HG02642 (cell line): ENCODE results near the gene NFAM1.

Source experiments
- ATAC-seq: cut with Tn5 transposase; IDR thresholded peaks from one replicate; pipeline ENCODE4 v1.9.1; 2021; ENCODE audit warnings: mild to moderate bottlenecking; ENCODE audit not compliant: unreplicated experiment, poor library complexity

NFAM1 gene

DNA sequence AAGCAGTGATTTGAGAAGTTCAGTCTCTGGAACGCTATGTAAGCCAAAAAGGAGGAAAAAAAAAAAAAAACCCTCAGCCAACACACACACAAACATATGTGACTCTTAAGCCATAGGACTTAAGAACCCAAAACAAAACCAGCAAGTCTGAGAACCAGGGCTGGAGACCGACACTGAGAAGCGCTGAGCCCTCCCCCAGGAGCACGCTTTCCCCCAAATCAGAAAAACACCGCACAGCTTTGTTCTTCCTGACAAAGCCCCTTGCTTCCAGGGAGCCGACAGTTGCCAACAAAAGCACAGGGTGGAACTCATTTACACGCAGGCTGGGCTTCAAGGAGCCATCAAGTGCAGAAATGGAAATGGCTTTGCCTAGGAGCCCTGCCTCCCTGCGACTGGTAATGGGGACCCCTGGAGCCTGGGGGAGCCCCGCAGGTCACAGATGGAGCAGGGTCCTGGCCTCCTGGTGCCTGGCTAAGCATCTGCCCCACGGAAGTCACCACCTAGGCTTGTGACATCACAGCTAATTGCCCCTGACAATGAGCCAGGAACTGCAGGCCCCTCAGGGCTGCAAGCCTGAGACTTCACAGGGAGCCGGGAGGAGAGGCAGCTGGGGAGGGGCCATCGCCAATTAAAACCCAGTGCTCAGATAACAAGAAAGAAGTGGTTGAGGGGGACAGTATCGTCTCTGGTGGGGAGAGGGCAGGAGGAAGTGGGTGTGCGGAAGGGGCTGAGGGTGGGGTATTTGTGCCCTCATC, 66.9 kb downstream of the NFAM1 start:
- ATAC-seq: no peak

DNA sequence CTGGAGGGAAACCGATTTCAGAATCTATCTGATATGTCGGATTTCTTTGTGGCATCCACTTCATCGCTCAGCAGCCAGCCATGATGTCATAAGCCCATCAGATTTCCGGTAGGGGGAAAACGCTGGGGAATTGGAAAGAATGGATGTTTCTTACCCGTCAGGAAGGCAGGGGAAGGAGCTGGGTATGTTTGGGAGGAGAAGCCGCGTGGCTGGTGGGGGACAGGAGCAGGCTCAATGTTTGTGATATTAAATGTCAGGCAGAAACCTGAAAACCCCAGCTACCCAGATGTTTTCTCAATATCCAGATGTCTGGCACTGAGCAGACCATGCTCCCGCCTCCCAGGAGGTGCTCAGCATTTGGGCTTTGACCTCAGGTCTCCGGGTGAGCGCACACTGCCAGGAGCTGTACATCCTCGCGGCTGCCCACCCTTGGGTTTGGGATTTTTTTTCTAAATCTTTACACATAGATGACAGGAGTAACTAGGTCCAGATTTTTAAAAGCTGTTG, 67.5 kb downstream of the NFAM1 start:
- ATAC-seq: no peak

GRCh38 chr22:42363892-42364291, 68.3 kb downstream of the NFAM1 start:
- no peak for ATAC-seq

DNA sequence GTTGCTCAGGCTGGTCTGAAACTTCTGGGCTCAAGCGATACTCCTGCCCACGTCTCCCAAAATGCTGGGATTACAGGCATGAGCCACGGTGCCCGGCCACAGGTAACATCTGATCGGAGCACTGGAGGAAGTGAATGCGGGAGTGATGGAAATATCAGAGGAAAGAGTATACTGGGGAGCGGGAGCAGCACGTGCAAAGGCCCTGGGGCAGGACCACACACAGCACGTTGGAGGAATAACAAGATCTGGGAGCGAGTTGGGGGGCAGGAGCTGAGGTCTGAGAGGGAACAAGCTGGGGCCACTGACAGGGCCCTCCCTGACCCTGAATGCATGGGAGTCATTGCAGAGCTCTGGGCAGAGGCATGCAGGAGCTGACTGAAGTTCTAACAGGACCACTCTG, 70.7 kb downstream of the NFAM1 start:
- no peak for ATAC-seq

DNA sequence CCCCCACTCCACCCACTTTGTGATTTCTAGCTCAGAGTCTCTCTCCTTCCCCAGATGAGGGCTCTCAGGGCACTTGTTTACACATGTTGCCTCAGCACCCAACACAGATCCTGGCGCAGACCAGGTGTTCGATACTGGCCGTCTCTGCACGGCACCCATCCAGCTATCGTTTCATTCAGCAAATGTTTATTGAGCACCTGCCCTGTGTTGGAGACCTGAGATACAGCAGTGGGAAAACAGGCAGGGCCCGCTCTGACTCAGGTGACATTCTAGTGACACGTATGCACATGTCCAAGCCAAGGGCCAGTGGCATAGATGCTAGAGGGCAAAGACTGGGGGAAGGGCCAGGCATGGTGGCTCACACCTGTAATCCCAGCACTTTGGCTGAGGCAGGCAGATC, 71.9 kb downstream of the NFAM1 start:
- no peak for ATAC-seq

DNA sequence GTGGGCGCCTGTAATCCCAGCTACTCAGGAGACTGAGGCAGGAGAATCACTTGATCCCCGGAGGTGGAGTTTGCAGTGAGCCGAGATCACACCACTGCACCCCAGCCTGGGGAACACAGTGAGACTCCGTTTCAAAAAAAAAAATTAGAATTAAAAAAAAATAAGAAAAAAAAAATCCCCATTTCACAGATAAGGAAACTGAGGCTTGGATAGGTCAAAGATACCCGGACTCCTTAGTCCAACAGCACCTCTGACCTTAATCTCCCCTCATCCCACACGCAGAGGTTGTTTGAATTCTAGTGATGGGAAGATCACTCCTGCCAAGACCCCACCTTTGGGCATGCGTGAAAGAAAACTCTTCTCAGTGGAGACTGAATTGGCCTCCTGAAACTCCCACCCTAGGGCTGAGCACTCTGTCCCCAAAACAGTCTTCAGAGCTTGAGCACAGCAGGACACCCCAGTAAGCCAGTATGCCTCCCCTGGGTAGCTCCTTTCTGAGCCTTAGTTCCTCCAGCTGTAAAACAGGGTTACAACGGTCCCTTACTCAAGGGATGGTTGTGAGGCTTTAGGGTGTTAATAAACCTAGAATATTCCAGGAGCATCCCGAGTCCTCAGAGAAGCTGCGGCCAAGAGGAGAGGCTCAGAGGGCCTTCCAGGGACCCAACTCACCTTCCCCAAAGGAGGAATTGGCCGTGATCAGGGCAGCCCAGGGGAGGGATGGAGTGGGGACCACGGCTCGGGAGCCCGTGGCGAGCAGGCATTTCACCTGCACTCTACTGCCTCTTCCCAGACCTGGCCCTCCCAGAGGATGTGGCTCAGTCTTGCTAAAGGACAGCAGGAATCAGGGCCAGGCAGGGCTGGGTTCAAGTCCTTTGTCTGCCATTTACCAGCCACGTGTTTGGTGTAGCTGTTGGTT, 73.3 kb downstream of the NFAM1 start:
- no peak for ATAC-seq

- ATAC-seq: no peak
Measured at GRCh38 chr22:42357634-42358296, 74.4 kb downstream of the NFAM1 start.

- ATAC-seq: no peak
Measured at GRCh38 chr22:42357221-42357620, 75.0 kb downstream of the NFAM1 start.

DNA sequence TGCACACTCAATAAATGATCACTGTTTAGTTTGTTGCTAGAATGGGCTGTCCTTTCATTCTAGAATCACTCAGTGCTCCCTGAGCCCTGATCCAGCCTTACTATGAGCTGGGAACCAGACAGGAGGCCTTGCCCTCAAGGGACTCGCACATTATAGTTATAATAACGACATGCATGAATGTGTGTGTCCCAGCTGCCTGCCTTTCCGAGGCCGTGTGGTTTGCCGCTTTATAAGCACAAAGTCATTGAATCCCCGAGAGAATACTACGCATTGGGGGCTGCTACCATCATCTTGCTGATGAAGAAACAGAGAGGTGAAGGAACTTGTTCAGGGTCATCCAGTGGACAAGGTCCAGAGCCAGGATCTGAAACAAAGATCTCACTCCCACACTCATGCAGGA, 75.7 kb downstream of the NFAM1 start:
- no peak for ATAC-seq

DNA sequence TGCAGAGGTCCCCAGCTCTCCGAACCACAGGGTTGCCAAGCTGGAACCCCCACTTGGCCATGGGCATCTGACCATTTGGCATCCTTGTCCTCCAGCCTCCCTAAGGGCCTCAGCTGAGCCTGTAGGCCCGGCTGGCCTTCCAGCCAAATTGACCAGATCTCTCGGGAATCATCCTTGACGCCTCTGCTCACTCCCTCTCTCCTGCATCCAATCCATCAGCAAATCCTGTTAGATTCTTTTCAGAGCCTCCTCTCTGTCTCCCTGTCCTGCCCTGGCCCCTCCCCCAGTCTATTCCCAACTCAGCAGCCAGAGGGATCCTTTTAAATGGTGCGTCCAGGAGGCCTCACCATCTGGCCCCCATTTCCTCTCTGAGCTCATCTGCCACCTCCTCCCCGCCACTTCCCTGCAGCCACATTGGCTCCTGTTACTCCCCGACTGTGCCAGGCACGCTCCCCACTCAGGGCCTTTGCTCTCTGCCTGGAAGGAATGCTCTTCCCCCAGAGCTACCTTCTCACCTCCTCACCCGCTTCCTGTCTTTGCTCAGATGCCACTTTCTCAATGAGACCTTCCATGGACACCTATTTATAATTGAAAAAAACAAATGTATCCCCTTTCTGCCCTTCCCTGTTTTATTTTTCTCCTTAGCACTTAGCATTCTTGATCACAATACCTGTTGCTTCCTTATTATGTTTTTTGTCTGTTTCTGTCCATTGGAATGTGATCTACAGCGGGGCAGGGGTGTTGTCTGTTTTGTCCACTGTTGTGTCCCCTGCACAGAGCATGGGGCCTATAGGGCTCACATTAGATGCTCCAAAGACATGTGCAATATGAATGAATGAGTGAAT, 78.1 kb downstream of the NFAM1 start:
- ATAC-seq: no peak

- ATAC-seq: no peak
Measured at GRCh38 chr22:42350373-42350772, 81.8 kb downstream of the NFAM1 start.

DNA sequence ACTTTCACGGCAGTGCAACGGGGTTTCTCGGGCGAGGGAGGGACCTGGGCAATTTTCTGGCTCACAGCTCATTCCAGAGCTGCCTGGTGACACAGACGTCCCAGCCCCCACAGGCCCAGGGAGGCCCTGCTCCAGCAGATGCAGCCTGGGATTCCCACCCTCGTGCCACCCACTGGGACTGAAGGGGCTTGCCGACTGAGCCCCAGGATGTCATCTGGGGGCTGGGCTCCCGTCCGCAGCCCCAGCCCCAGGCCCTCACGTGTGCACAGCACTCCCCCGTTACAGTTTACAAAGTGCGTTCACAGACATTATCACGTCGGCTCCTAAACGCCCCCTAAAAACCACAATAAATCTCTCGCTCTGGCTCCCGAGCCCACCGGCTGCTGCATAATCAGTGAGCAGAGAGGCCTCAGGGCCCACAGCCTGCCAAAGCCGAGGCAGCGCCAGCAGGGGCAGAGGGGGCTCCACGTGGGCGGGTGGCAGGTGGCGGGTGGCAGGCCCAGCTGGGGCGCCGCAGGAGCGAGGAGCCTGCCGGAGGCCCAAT, 84.8 kb downstream of the NFAM1 start:
- no peak for ATAC-seq

DNA sequence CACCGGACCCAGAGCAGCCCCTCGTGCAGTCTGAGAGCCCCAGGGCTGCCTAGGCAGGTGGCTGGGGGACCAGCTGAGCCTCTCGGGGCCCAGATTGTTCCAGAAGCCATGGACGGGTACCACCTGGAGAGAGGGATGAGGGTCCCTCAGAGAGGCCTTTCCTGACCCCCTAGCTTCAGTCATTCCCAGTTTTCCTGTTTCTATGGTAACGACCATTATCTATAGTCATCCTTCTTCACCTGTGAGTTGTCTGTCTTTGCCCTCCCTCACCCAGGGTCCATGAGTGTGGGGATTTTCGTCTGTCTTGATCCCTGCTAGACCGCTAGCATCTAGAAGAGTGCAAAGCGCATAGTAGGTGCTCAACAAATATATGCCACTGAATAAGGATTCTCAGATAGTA, 85.5 kb downstream of the NFAM1 start:
- ATAC-seq: no peak

DNA sequence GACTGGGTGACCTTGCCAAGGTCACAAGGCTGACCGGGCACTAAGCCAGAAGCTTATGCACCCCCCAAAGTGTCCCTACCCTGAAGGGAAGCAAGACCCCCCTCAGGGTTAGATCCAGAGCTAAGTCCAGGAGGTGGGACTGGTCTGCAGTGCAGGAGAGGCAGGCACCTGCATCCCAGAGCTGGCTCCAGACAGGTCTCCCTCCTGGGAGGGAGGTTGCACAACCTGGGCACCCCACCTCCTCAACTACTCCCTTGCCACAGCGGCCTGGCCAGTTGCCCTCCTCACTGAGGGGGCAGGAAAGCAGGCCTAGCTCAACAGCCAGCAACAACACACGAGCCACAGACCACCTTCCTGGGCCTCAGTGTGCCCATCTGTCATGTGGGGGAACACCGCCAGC, 86.7 kb downstream of the NFAM1 start:
- ATAC-seq: no peak

- ATAC-seq: no peak
Measured at GRCh38 chr22:42344361-42344905, 87.8 kb downstream of the NFAM1 start.

DNA sequence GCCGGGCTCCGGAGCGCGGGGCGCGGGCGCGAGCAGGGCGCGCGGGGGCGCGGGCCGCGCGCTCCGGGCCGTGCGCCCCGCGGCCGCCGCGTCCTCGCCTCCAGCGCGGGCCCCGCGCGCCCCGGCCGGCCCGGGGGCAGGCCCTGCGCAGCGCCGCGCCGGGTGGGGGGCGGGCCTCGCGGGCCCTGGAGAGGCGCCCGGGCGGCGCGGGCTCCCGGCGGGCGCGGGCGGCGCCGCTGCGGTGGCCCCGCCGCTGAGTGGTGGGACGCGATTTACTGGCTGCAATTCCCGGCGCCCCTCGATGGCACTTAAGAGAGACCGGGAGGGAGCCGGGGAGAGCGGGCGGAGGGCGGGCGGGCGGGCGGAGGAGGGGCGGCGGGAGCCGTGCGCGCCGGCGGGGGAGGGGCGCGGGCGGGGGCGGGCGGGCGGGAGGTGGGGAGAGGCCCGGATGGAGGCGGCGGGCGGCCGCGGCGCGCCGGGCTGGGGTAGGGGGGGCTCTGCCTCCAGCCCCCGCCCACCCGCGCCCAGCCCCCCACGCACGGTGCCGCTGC, 88.6 kb downstream of the NFAM1 start:
- ATAC-seq: no peak

DNA sequence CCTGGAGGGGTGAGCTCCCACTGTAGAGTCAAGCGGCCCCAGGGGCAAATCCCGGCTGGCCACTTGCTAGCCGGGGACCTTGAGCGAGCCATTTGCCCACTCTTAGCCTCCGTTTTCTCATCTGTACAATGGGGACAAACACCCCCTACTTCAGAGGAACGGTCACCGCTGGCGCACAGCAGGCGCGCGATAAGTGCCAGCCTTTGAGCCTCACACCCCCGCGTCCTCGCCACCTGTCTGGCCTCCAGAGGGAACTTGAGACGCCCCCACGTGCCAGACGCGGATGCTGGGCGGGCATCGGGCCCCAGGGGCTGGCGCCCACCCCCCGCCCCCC, 89.1 kb downstream of the NFAM1 start:
- ATAC-seq: no peak

DNA sequence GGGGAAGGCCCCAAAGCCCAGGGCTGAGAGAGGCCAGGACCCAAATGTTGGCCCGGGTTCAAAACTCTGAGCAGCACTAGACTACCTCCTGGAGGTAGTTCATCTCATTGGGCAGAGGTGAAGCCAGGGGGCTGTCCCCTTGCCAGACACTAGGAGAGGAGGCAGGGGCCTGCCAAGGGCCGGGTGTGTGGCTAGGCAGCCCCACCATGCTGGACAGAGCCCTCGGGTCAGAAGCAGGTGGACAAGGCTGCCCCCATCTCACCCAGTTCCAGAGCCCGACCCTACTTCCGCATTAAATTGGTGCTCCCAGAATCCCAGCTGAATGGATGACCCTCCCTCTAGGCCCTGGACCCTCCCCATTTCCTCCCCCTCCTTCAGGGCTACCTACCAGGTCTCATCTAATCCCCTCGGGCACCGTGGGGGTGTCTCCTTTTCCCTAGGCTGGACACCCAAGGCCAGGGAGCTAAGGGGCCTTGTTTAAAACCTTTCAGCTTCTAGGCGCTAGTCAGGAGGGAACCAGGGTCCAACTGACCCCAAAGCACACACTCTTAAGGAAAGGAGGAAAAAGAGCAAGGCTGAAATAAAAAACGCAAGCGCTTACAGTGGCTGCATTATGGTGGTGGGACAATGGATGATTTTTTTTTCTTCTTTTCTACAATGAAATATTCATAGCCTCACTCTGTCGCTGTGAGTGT, 89.6 kb downstream of the NFAM1 start:
- no peak for ATAC-seq

DNA sequence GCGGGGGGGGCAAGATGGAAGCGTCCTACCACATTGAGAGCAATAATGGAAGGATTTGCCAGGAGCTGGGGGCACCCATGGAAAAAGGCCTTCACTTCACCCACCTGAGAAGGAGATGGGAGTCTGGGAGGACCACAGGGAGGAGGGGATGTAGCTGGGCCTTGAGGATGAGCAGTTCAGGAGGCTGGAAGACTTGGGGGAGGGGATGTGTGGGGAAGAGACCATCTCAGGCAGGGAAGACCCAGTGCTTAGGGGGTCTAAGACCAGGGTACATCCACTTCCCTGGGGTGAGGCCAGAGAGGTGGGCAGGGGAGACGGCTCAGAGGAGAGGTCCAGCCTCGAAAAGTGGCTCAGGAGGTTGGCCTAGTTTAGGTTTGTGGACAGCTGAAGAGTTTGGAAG, 90.4 kb downstream of the NFAM1 start:
- no peak for ATAC-seq
